ENCODE measurements around the gene RSRC1.

DNA sequence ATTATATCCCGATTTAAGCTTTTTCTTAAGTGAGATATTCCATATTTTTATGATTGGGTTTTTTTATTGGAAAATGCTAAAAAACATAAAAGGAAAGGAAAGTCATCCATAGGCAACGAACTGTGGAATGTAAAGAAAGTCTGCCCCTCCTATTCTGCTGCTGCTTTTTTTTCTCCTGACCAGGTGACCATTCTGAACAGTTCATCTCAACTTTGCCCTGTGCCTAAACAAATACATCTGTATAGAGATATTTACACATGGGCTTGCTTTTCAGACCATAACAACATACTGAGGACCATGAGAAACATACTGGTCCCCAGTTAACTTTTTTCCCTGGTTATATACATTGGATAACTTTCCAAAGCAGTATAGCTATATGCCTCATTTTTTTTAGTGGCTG is 442.2 kb downstream of the RSRC1 start:
- TF ChIP-seq, protein P1, sequence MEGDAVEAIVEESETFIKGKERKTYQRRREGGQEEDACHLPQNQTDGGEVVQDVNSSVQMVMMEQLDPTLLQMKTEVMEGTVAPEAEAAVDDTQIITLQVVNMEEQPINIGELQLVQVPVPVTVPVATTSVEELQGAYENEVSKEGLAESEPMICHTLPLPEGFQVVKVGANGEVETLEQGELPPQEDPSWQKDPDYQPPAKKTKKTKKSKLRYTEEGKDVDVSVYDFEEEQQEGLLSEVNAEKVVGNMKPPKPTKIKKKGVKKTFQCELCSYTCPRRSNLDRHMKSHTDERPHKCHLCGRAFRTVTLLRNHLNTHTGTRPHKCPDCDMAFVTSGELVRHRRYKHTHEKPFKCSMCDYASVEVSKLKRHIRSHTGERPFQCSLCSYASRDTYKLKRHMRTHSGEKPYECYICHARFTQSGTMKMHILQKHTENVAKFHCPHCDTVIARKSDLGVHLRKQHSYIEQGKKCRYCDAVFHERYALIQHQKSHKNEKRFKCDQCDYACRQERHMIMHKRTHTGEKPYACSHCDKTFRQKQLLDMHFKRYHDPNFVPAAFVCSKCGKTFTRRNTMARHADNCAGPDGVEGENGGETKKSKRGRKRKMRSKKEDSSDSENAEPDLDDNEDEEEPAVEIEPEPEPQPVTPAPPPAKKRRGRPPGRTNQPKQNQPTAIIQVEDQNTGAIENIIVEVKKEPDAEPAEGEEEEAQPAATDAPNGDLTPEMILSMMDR (IDR thresholded peaks at IDR 0.05; ENCODE audit: poor library complexity), result no peak
- no peak for TF ChIP-seq EZH2phosphoT487 (IDR thresholded peaks at IDR 0.05; ENCODE audit: low read depth, severe bottlenecking, unreplicated experiment)

All from hepatocyte (in vitro differentiated cells).